HCT116 (cell line): ENCODE results near the gene CAMK2D.

Experiments used
- CTCF ChIP-seq, 3 experiments: fragments of 200-600 bp in 1 of 3; sonication (generic) in 1 of 3; IDR thresholded peaks in 2 of 3; conservative IDR thresholded peaks in 1 of 3; 2 replicates each; pipeline ENCODE4 v1.5.1; 2012 to 2017; ENCODE audit warnings: low read depth in 2 of 3, low read length in 2 of 3, antibody characterized with exemption in 1 of 3, borderline replicate concordance in 1 of 3, control low read depth in 1 of 3, mild to moderate bottlenecking in 1 of 3, mixed read lengths in 1 of 3, mixed run types in 1 of 3, moderate library complexity in 1 of 3; ENCODE audit not compliant: insufficient read depth in 1 of 3
- EGR1 ChIP-seq: IDR thresholded peaks from 2 replicates; pipeline ENCODE4 v1.6.1; 2012; ENCODE audit warnings: low read depth

GRCh38 chr4:113582737-113583136 lies 178.8 kb downstream of the CAMK2D start:
- TF ChIP-seq CTCF (IDR thresholded peaks at IDR 0.05 in 2 of 3, conservative IDR thresholded peaks at IDR 0.05 in 1 of 3; ENCODE audit: borderline replicate concordance in 1 of 3, insufficient read depth in 1 of 3, low read depth in 2 of 3, low read length in 2 of 3) (no peak), EGR1 (no peak)
